AG20443 (cell line): ENCODE data around the gene USO1.
A peak's percentile ranks its signal among the peaks of the same experiment; 100 is the strongest.

ENCODE experiments used
- DNase-seq: peaks from one replicate; pipeline ENCODE4 v3.0.0; 2012; ENCODE audit warnings: low spot score, mixed read lengths

USO1 gene

DNA sequence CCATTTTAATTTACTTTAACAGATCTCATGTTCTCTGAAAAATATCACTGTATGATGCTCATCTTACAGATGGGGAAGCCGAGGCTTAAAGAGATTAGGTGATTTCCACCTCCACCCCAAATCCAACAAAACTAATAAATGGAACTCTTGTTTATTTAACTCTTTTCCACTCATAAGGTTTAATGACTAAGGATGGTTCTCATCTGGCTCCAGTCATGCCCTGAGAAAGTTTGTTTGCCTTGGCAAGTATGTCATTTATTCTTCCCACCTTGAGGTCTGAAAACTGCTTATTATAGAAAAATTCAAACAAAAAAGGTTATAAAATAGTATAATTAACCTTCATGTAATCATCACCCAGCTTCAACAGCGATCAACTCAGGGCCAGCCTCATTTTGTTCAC lies 121.6 kb downstream of the USO1 start:
- no peak for DNase-seq

- DNase-seq = peak; percentile 82
Measured at GRCh38 chr4:75848171-75848760, 123.9 kb downstream of the USO1 start.

DNA sequence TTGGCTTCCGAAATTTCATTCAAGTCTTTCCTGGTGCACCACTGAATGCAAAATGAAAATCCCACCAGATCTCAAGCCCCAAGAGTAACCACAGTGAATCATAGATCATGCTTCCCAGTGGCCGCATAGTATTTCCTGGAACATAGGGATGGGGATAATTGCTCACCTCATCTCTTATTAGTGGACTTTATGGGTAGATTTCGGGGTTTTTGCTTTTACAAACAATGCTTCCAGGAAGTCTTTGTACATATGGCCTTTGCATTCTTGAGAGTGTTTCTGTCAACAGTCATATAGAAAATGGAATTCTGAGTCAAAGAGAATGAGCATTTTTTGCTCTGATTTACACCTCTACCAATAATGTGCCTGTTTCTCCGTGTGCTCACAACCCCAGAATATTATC lies 124.5 kb downstream of the USO1 start:
- no peak for DNase-seq

DNA sequence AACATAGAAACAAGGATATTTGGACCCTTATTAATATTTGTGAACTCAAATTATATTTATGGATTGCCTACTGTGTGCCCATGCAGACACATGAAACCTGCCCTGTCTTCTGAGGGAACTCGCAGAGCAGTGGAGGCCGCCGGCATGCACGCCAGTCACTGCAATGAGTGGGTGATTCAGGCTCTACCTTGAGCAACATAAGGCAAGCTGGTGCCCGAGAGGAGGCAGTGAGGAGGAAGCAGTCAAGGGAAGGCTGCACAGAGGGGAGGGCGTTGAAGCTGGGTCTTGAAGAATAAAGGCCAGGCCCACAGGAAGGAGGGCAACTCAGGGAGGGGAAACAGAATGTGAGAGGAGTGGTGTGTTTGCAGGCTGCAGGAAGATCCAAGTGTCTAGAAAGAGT lies 125.1 kb downstream of the USO1 start:
- no peak for DNase-seq

GRCh38 chr4:75858721-75859120 lies 134.3 kb downstream of the USO1 start:
- no peak for DNase-seq

- DNase-seq = no peak
Measured at GRCh38 chr4:75860606-75861005, 136.2 kb downstream of the USO1 start.
